Stimulated activated CD4-positive, alpha-beta T cell treated with anti-CD3 and anti-CD28 coated beads, TNF-alpha, amount 100 ng/mL, for 24 hours (primary cell): Measurements from ENCODE around the gene CPVL.
A peak's percentile ranks its signal among the peaks of the same experiment; 100 is the strongest.

Experiments
- DNase-seq, 3 experiments: peaks; one replicate each; pipeline ENCODE4 v3.0.0-alpha.2; 2020; ENCODE audit warnings: low read depth in 3 of 3

The CPVL gene

GRCh38 chr7:29146057-29146706 lies at the start of gene CPVL:
Gene CPVL, minus strand, starts transcription at chr7:29146537. Its CDS starts 25,476 bp downstream, at chr7:29121061.
- no peak for DNase-seq

GRCh38 chr7:29194594-29195427 lies 48.5 kb upstream of the CPVL start, which contains the start of gene CHN2:
Gene CHN2, plus strand, starts transcription at chr7:29194775.
- peak in 1 of 3 experiments; percentile 31 for DNase-seq

DNA sequence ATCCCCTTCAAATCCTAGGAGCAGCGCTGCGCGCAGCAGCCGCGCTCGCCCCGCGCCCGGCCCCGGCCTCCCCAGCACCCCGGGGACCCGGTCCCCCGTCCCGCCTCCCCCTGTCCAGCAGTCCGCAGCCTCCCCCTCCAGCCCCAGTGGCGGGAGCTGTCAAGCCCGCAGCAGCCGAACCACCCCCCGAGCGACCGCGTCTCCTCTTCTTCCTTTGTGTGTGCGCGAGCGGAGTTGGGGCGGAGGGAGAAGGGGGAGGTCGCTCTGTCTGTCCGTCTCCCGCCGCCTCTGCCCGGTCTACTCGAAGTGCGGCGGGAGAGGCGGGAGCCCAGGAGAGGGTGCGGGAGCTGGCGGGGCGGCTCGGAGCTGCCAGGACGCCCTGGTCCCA lies 47.9 kb upstream of the CPVL start:
- no peak for DNase-seq

- no peak for DNase-seq
These were observed 47.2 kb upstream of the CPVL start for GRCh38 chr7:29193316-29194205.

GRCh38 chr7:29192811-29193210 lies 46.5 kb upstream of the CPVL start:
- no peak for DNase-seq

DNA sequence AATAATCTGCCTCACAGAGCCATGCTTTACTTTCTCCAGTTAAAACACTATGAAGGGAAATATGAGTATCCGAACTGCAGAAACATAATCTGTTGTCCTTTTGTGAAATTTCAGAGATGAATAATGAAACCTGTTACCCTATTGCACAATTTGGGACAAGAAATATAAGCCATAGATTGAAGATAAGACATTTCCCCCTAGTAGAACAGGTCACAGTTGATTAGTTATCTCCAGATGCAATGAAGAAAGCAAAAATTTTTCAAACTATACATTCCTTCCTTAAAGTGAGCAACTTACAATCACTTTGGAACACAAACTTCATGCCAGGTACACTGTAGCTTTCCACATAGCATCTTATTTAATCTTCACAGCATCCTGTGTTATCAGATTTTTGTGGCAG lies 46.0 kb upstream of the CPVL start:
- DNase-seq: no peak

- no peak for DNase-seq
These were observed 44.2 kb upstream of the CPVL start for GRCh38 chr7:29190349-29191045.

DNA sequence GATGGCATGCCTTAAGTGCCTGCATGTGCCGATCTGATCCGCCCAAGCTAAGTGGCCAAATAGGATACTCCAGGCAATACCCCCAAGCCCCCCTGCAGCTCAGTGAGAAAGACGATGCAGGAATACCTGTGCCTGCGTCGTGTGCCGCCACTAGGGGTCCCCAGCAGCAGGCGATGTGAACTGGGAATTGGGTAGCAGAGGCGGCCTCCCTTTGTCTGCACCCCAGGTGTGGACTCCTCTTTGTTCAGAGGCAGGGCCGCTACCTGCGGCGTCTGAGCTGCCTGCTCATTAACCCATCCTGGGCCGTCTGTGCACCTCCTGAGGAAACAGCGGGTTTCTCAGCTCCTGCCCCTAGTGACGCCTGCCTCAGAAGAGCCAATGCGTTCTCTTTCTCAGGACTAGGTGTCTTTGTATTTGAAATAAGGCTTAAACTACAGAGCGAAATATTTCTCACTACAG lies 43.4 kb upstream of the CPVL start:
- DNase-seq: peak in 2 of 3 experiments; percentile 22 to 48

DNA sequence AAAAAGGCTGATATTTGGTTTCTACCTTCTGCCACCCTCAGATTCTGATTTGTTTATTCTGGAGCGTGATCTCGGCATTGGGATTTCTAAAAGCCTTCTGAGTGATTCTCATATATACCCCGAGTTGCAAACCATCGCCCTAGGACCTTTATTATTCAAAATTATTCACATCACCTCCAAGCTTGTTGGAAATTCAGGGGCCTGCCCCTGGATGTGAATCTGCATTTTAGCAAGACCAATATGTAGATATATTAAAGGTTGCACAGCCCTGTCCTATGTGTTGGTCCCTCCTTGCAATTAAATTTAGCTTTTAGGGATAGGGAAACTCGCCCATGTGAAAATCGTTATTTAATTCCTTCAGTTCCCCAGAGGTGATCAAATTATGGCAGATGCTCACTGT lies 39.3 kb upstream of the CPVL start:
- DNase-seq: no peak

GRCh38 chr7:29184599-29184998 lies 38.3 kb upstream of the CPVL start:
- no peak for DNase-seq

GRCh38 chr7:29179115-29179514 lies 32.8 kb upstream of the CPVL start:
- DNase-seq: no peak

- DNase-seq: peak in 1 of 3 experiments; percentile 9
These were observed 31.7 kb upstream of the CPVL start for GRCh38 chr7:29177963-29178600.

GRCh38 chr7:29173458-29173857 lies 27.1 kb upstream of the CPVL start:
- DNase-seq: no peak

DNA sequence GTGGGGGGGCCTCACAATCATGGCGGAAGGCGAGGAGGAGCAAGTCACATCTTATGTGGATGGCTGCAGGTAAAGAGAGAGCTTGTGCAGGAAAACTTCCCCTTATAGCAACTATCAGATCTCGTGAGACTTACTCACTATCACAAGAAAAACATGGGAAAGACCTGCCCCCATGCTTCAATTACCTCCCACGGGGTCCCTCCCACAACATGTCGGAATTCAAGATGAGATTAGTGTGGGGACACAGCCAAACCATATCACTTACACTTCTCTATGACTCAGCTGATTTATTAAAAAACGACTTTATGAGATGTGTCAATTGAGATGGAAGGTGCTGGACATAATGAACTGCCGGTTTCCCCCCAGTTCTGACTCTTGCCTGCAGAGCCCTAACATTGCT lies 24.4 kb upstream of the CPVL start:
- no peak for DNase-seq

- DNase-seq: no peak
These were observed 21.4 kb upstream of the CPVL start for GRCh38 chr7:29167721-29168120.

DNA sequence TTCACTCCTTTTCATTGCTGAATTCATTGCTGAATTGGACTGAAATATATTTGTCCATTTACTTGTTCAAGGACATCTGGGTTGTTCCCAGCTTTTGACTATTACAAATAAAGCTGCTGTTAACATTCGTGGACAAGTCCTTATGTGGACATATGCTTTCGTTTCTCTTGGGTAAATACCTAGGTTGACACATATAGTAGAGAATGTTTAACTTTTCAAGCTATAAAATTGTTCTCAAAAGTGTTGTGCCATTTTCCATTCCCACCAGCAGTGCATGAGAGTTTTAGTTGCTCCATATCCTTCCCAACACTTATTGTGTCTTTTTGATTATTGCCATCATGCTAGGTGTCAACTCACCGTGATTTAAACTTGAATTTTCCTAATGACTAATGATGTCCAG lies 17.5 kb upstream of the CPVL start:
- DNase-seq: no peak

DNA sequence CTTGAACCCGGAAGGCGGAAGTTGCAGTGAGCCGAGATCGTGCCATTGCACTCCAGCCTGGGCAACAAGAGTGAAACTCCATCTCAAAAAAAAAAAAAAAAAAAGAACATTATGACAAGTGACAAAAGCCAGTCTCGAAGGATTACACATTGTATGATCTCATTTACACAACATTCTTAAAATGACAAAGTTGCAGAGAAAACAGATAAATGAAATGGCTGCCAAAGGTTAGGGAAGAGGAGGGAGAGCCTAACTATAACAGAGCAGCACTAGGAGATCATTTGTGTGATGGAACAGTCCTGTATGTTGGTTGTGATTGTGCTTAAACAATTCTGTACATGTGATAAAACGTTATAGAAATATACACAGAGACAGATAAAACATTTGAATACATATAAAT lies 16.2 kb upstream of the CPVL start:
- DNase-seq: no peak

DNA sequence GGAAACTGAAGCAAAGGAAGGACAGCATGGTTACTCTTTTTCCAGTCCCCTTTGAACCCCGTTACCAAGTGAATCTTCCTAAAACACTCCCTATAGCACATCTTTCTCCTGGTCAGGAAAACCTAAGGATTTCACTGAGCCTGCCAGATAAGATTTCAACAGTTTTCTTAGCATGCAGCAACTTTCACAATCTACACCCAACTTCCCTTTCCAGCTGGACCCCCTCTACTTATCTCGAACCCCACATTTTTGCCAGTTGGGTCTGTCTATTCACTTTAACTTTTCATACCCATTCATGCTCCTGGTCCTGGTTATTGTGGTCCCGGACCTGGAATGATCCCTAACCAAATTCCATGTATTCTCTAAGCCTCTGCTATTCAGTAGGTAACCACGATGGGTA lies 14.9 kb upstream of the CPVL start:
- DNase-seq: no peak

- no peak for DNase-seq
These were observed 13.7 kb upstream of the CPVL start for GRCh38 chr7:29160080-29160479.

- no peak for DNase-seq
These were observed 12.6 kb upstream of the CPVL start for GRCh38 chr7:29158795-29159423.
